K562 (cell line): ENCODE results near the gene MPPED2. TPM values are rescaled to one million over a fixed set of nuclear protein-coding genes. Genes with fewer than 3 reads are reported as not detected.

Source experiments
- ATAC-seq: fragments of 200-7000 bp; cut with Tn5 transposase; 3 replicates; pipeline ENCODE4 v1.9.1; 2020; ENCODE audit warnings: moderate library complexity
- BruUV-seq: library from RNA; stranded (reverse); fragments of 400-500 nt; replicated peaks from 2 replicates; lab custom pipeline; 2021; lab: Mats Ljungman, UMichigan
- CTCF ChIA-PET: fragments of 300-600 bp; formaldehyde crosslinking; extraction: SDS; loops from one replicate; lab custom pipeline; 2021; ENCODE audit warnings: low intra/inter-chr PET ratio; lab: Yijun Ruan, JAX
- POLR2A ChIA-PET: fragments of 300-600, 350-650 bp; sonication (Branson Sonifier 250); formaldehyde crosslinking; extraction: SDS; loops from one replicate; lab custom pipeline; 2021; ENCODE audit warnings: antibody characterized with exemption, inconsistent platforms; lab: Yijun Ruan, JAX
- DNase-seq, 4 experiments: peaks; one replicate each; pipeline versions ENCODE4 v3.0.0 to v3.0.0-alpha.2; 2011 to 2018; ENCODE audit warnings: low spot score in 3 of 4, mixed read lengths in 3 of 4; ENCODE audit errors: extremely low read depth in 1 of 4
- FAIRE-seq: peaks from 2 replicates; lab custom pipeline; 2011; peaks lifted over from hg19 to GRCh38; lab: Jason Lieb, UNC
- H2AFZ ChIP-seq: 2 replicates; pipeline ENCODE4 v1.6.0; 2011; ENCODE audit warnings: low read depth, low read length, control low read depth, inconsistent platforms
- H3K27ac ChIP-seq: fragments of 200-600 bp; 3 replicates; pipeline ENCODE4 v1.8.0; 2011; ENCODE audit warnings: low read depth, mild to moderate bottlenecking, control low read depth, inconsistent platforms, low read length, moderate library complexity, mixed read lengths; ENCODE audit errors: extremely low read depth
- H3K27me3 ChIP-seq, 2 experiments: fragments of 300-600 bp in 1 of 2; 2 replicates in 1 of 2; 3 replicates in 1 of 2; pipeline versions ENCODE4 v1.6.0 to v1.8.0; 2011; ENCODE audit warnings: inconsistent platforms in 2 of 2, low read length in 2 of 2, mild to moderate bottlenecking in 1 of 2, mixed read lengths in 1 of 2, moderate library complexity in 1 of 2; ENCODE audit not compliant: control insufficient read depth in 2 of 2, insufficient read depth in 2 of 2
- H3K36me3 ChIP-seq: fragments of 300-600 bp; 3 replicates; pipeline ENCODE4 v1.8.0; 2011; ENCODE audit warnings: mild to moderate bottlenecking, low read length, inconsistent platforms; ENCODE audit not compliant: control insufficient read depth, insufficient read depth
- H3K4me1 ChIP-seq, 2 experiments: fragments of 200-600 bp in 1 of 2; replicated peaks in 1 of 2; 2 replicates in 1 of 2; 3 replicates in 1 of 2; pipeline versions ENCODE4 v1.5.1 to v1.8.0; 2011; ENCODE audit warnings: inconsistent platforms in 2 of 2, low read length in 2 of 2, mild to moderate bottlenecking in 1 of 2, mixed read lengths in 1 of 2, moderate library complexity in 1 of 2; ENCODE audit not compliant: control insufficient read depth in 2 of 2, insufficient read depth in 2 of 2
- H3K4me2 ChIP-seq: 2 replicates; pipeline ENCODE4 v1.6.1; 2011; ENCODE audit warnings: low read length, control low read depth, inconsistent platforms, mixed read lengths; ENCODE audit not compliant: insufficient read depth
- H3K4me3 ChIP-seq: fragments of 200-600 bp; sonication (generic), shearing (Covaris generic); 2 replicates; pipeline ENCODE4 v1.5.1; 2016; ENCODE audit warnings: control low read depth, inconsistent platforms
- H3K79me2 ChIP-seq: fragments of 200-600 bp; 3 replicates; pipeline ENCODE4 v1.8.0; 2011; ENCODE audit warnings: low read length, inconsistent platforms; ENCODE audit not compliant: control insufficient read depth, insufficient read depth
- H3K9ac ChIP-seq, 2 experiments: 2 replicates each; pipeline versions ENCODE4 v1.6.0 to v1.6.1; 2011; ENCODE audit warnings: low read depth in 2 of 2, low read length in 2 of 2, control low read depth in 1 of 2, inconsistent platforms in 1 of 2, mild to moderate bottlenecking in 1 of 2, mixed read lengths in 1 of 2; ENCODE audit not compliant: insufficient read depth in 1 of 2
- H3K9me1 ChIP-seq: one replicate; pipeline ENCODE4 v1.6.0; 2011; ENCODE audit warnings: inconsistent platforms, mild to moderate bottlenecking, low read length, moderate library complexity; ENCODE audit not compliant: control insufficient read depth, insufficient read depth
- H3K9me3 ChIP-seq: replicated peaks from 2 replicates; pipeline ENCODE4 v1.5.1; 2011; ENCODE audit warnings: low read depth, low read length, inconsistent platforms; ENCODE audit not compliant: control insufficient read depth, insufficient read depth
- H4K20me1 ChIP-seq: replicated peaks from 2 replicates; pipeline ENCODE4 v1.6.1; 2011; ENCODE audit warnings: low read length, inconsistent platforms, mixed read lengths; ENCODE audit not compliant: control insufficient read depth, insufficient read depth
- CREB3 ChIP-seq: fragments of 450-650 bp; conservative IDR thresholded peaks from 2 replicates; pipeline ENCODE4 v1.6.1; 2016; ENCODE audit warnings: missing genetic modification characterization, low read depth, mild to moderate bottlenecking, missing compliant biosample characterization, moderate library complexity
- ZFX ChIP-seq: sonication (generic); formaldehyde crosslinking; IDR thresholded peaks from 2 replicates; pipeline ENCODE4 v1.8.0; 2022; ENCODE audit warnings: mild to moderate bottlenecking, missing genetic modification reagents, moderate library complexity
- ZNF277 ChIP-seq: fragments of 250-450 bp; sonication (Bioruptor Pico); IDR thresholded peaks from 2 replicates; pipeline ENCODE4 v1.8.0; 2022; ENCODE audit warnings: inconsistent platforms, mild to moderate bottlenecking, moderate library complexity, borderline replicate concordance
- ZSCAN32 ChIP-seq: fragments of 450-650 bp; formaldehyde crosslinking; IDR thresholded peaks from 2 replicates; pipeline ENCODE4 v1.4.0; 2020; ENCODE audit warnings: mild to moderate bottlenecking, moderate library complexity
- WGBS: fragments of 100-300 bp; shearing (Covaris generic); methylation state at CpG from one replicate; pipeline ENCODE4 v1.1.6; 2016; ENCODE audit warnings: low coverage, mixed read lengths; ENCODE audit not compliant: insufficient coverage; ENCODE audit errors: missing lambda C conversion rate; 5-methylcytosine and 5-hydroxymethylcytosine counted together
- in situ Hi-C: fragments of 300-500 bp; cut with MboI; formaldehyde crosslinking; loops from 4 replicates; pipeline ENCODE4 v1.15.0; 2018; ENCODE audit warnings: inconsistent platforms, mixed read lengths
- intact Hi-C: fragments of 100-400 bp; cut with micrococcal nuclease; formaldehyde crosslinking; loops from 2 replicates; pipeline ENCODE4 v1.14.2; 2022
- polyA plus RNA-seq, 8 experiments: library from polyadenylated mRNA; depleted of rRNA in 4 of 8; stranded (reverse) in 5 of 8; unstranded in 3 of 8; fragments of >200 nt; fragmentation: Nextera tagmentation in 2 of 8; fragmentation: Illumina TruSeq in 1 of 8; extraction: Ambion mirVana in 2 of 8; extraction: Trizol in 1 of 8; gene quantifications; 2 replicates each; pipeline versions ENCODE4 v1.2.1 to v1.2.3, GENCODE V29; 2011 to 2014; ENCODE audit warnings: inconsistent platforms in 1 of 8, missing spikeins in 1 of 8
- total RNA-seq, 7 experiments: library from RNA; depleted of rRNA in 6 of 7; stranded (reverse); fragments of >200 nt in 6 of 7; fragmentation: Illumina TruSeq in 2 of 7; extraction: Trizol in 2 of 7; gene quantifications; 2 replicates each; pipeline versions ENCODE4 v1.2.1 to v1.2.3, GENCODE V29; 2011 to 2021; ENCODE audit warnings: low replicate concordance in 1 of 7

MPPED2 gene
- total and polyA plus RNA-seq, 9 of the 15 experiments (the other 6 are each of a cell fraction or from before 2014, with no cell fraction given) = not detected

- POLR2A ChIA-PET = interaction anchor here (1.3 kb wide), 1 partner anchor 12 kb away, joined by 3 read pairs; no protein-coding TSS in a partner anchor
- intact Hi-C loops = no loop called here
- Histone ChIP-seq H3K4me1 (no peaks in the 10 kb centered on the region), H2AFZ (no peak overlapping the region), H3K27ac (no peak overlapping the region), H3K27me3 (no peaks in the 10 kb centered on the region), H4K20me1 (no peaks in the 10 kb centered on the region), H3K79me2 (no peaks in the 10 kb centered on the region), H3K9ac (no peak overlapping the region), H3K9me1 (no peaks in the 10 kb centered on the region), H3K4me3 (no peak overlapping the region), H3K4me2 (no peak overlapping the region), H3K9me3 (no peaks in the 10 kb centered on the region), H3K36me3 (no peaks in the 10 kb centered on the region)
- CTCF ChIA-PET = no interaction called here
- no peak for FAIRE-seq
- 0% methylated on average over 2 of the region's 2 CpGs for WGBS
- no TSS peak for BruUV-seq
- TF ChIP-seq CREB3 (tag) (no peak), ZNF277 (no peak), ZFX (CRISPR knock-in tag) (no peak), ZSCAN32 (CRISPR knock-in tag) (no peak)
- in situ Hi-C loops = no loop called here
- no peak for ATAC-seq
- DNase-seq = no peak
Measured at GRCh38 chr11:30463266-30463665, 122.9 kb downstream of the MPPED2 start.
